GM13976 (cell line): ENCODE data around the gene R3HDM2.

ENCODE experiments used
- DNase-seq: peaks from one replicate; pipeline ENCODE4 v3.0.0; 2012; ENCODE audit warnings: low spot score
- CTCF ChIP-seq: IDR thresholded peaks from 2 replicates; pipeline ENCODE4 v1.5.1; 2012; ENCODE audit warnings: borderline replicate concordance, mild to moderate bottlenecking; ENCODE audit not compliant: insufficient read depth; ENCODE audit errors: extremely low read depth, missing control alignments, control extremely low read depth
- in situ Hi-C: fragments of 300-500 bp; cut with MboI; formaldehyde crosslinking; loops from one replicate; pipeline ENCODE4 v1.12.0; 2022; ENCODE audit warnings: low sequenced_read_pairs, mixed read lengths, inconsistent platforms; ENCODE audit not compliant: unreplicated experiment

R3HDM2 gene

GRCh38 chr12:57456737-57457490, 26.1 kb upstream of the R3HDM2 start:
- in situ Hi-C loops, result loop anchor here (10.0 kb wide), 1 partner anchor 172 kb away; no protein-coding TSS in a partner anchor
- no peak for DNase-seq
- no peak for TF ChIP-seq CTCF

GRCh38 chr12:57456145-57456700, 25.4 kb upstream of the R3HDM2 start:
- DNase-seq, result peak; percentile 61
- TF ChIP-seq CTCF, result peak; percentile 60
- in situ Hi-C loops, result loop anchor here (10.0 kb wide), 1 partner anchor 171 kb away; no protein-coding TSS in a partner anchor

- in situ Hi-C loops, result loop anchor here (10.0 kb wide), 1 partner anchor 171 kb away; no protein-coding TSS in a partner anchor
- DNase-seq, result no peak
- TF ChIP-seq CTCF, result no peak
Observed at GRCh38 chr12:57455374-57456144, 24.7 kb upstream of the R3HDM2 start.

- in situ Hi-C loops, result loop anchor here (10.0 kb wide), 1 partner anchor 170 kb away; no protein-coding TSS in a partner anchor
- no peak for TF ChIP-seq CTCF
- DNase-seq, result peak; percentile 29
Observed at GRCh38 chr12:57454566-57455373, 23.9 kb upstream of the R3HDM2 start, which contains the start of gene INHBE. TSS of gene INHBE (plus strand) at chr12:57455307. CDS start at chr12:57455537, 230 bp downstream.

- in situ Hi-C loops, result loop anchor here (10.0 kb wide), 1 partner anchor 169 kb away; no protein-coding TSS in a partner anchor
- TF ChIP-seq CTCF, result no peak
- no peak for DNase-seq
Observed at GRCh38 chr12:57454213-57454565, 23.3 kb upstream of the R3HDM2 start.

GRCh38 chr12:57452937-57453509, 22.2 kb upstream of the R3HDM2 start:
- peak; percentile 69 for DNase-seq
- in situ Hi-C loops, result loop anchor here (10.0 kb wide), 1 partner anchor 168 kb away; no protein-coding TSS in a partner anchor
- TF ChIP-seq CTCF, result peak; percentile 92
